KBM-7 (cell line): ENCODE data around the gene CAMTA1.
"Not testable (repeated sequence)": the region's sequence is repeated elsewhere in the genome, so short reads cannot be mapped to it uniquely, and the experiment has no call there.

Experiments
- DNase-seq: peaks from one replicate; pipeline ENCODE4 v3.0.0-alpha.2; 2015
- in situ Hi-C: fragments of 300-500 bp; cut with MboI; formaldehyde crosslinking; loops from 2 replicates; pipeline ENCODE4 v1.14.3; 2020; ENCODE audit warnings: low sequenced_read_pairs, low pct_unique_long_range_greater_than_20kb, mixed read lengths

Gene CAMTA1

DNA sequence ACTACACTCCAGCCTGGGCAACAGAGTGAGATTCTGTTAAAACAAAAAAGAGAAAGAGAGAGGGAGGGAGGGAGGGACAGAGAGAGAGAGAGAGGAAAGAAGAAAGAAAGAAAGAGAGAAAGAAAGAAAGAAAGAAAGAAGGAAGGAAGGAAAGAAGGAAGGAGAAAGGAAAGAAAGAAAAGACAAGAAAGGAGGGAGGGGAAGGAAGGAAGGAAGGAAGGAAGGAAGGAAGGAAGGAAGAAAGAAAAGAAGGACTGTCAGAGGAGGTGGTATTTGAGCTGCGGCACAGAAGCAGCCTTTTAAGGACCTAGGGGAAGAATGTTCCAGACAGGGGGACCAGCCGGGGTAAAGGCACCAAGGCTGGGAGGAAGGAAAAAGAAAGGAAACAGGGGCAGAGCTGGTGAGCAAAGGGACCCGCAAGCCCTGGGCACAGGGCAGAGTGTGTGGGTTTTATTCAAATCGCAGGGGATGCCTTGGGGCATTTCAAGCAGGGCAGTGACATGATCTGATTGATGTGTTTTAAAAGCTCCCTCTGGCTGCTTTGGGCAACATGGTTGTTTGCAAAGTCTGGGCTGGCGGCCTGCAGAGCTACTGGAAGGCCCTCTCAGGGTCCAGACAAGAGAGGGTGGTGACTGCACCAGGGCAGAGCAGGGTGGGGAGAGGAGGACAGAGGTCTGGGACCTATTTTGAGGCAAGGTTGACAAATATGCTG lies 808.9 kb downstream of the CAMTA1 start:
- in situ Hi-C loops, result no loop called here

DNA sequence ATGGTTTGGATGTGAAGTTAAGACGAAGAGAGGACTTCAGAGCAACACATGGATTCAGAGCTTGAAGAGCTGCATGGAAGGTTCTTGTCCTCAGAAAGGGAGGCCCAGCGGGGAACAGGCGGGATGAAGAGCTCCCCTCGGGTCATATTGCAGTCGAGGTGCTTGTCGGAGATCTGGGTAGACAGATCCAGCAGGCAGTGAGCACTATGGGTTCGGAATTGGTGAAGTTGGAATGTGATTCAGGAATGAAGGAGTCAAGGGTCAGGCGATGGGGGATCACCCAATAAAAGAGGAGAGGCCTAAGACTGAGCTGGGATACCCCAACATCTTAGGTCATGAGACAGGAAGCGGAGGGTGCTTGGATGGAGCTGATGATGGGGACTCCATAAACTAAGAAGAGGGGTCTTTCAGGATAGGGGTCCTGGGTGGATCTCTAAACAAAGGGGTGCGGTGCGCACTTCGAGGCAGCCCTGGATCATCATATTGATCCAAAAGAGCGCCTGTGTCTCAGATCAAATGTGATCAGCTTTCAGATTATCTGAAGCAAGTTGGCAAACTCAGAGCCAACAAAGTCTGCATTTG lies 809.6 kb downstream of the CAMTA1 start:
- in situ Hi-C loops, result no loop called here
- DNase-seq, result no peak

More for the DNA sequence above, 808.9 kb downstream of the CAMTA1 start:
- DNase-seq, result no peak

- DNase-seq, result no peak
- in situ Hi-C loops, result no loop called here
Measured at GRCh38 chr1:7595336-7595735, 810.1 kb downstream of the CAMTA1 start.

GRCh38 chr1:7596126-7596965 lies 811.1 kb downstream of the CAMTA1 start:
- DNase-seq, result no peak

DNA sequence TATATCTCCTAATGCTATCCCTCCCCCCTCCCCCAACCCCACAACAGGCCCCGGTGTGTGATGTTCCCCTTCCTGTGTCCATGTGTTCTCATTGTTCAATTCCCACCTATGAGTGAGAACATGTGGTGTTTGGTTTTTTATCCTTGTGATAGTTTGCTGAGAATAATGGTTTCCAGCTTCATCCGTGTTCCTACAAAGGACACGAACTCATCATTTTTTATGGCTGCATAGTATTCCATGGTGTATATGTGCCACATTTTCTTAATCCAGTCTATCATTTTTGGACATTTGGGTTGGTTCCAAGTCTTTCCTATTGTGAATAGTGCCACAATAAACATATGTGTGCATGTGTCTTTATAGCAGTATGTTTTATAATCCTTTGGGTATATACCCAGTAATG lies 812.8 kb downstream of the CAMTA1 start:
- in situ Hi-C loops, DNase-seq: not testable (repeated sequence)

More at GRCh38 chr1:7596126-7596965, 811.1 kb downstream of the CAMTA1 start:
- in situ Hi-C loops, result no loop called here

- in situ Hi-C loops, DNase-seq: not testable (repeated sequence)
Measured at GRCh38 chr1:7604906-7605305, 819.7 kb downstream of the CAMTA1 start.

GRCh38 chr1:7606096-7606495 lies 820.8 kb downstream of the CAMTA1 start:
- in situ Hi-C loops, result no loop called here

DNA sequence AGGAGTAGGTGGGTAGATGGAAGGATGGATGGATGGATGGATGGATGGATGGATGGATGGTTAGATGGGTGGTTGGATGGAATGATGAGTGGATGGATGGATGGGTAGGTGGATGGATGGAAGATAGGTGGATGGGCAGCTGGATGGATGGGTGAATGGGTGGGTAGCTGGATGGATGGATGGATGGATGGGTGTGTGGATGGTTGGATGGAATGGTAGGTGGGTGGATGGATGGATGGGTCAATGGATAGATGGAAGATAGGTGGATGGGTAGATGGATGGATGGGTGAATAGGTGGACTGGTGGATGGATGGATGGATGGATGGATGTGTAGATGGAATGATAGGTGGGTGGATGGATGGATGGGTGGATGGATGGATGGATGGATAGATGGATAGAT lies 821.8 kb downstream of the CAMTA1 start:
- no peak for DNase-seq
- in situ Hi-C loops, result no loop called here

More at GRCh38 chr1:7606096-7606495, 820.8 kb downstream of the CAMTA1 start:
- DNase-seq, result no peak

GRCh38 chr1:7608628-7609305 lies 823.5 kb downstream of the CAMTA1 start:
- DNase-seq, result no peak
- in situ Hi-C loops, result no loop called here

GRCh38 chr1:7609311-7609994 lies 824.2 kb downstream of the CAMTA1 start:
- DNase-seq, result no peak
- in situ Hi-C loops, result no loop called here

- in situ Hi-C loops, result no loop called here
- no peak for DNase-seq
Measured at GRCh38 chr1:7610106-7610731, 825.0 kb downstream of the CAMTA1 start.

- DNase-seq, result no peak
- in situ Hi-C loops, result no loop called here
Measured at GRCh38 chr1:7610936-7611335, 825.7 kb downstream of the CAMTA1 start.

GRCh38 chr1:7611421-7612010 lies 826.3 kb downstream of the CAMTA1 start:
- in situ Hi-C loops, result no loop called here
- no peak for DNase-seq

- in situ Hi-C loops, result no loop called here
- no peak for DNase-seq
Measured at GRCh38 chr1:7613106-7613850, 828.0 kb downstream of the CAMTA1 start.

DNA sequence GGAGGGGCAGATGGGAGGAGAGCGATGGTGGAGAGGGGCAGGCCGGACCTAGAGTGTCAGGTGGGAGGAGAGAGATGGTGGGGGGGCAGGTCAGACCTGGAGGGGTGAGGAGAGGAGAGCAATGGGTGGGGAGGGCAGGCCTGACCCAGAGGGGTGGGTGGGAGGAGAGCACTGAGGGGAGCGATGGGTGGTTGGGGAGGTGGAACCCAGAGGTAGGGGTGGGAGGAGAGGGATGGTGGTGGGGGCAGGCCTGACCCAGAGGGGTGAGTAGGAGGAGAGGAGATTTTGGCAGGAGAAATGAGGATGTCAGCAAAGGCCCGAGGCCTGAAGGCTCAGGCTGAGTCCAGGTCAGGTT lies 828.6 kb downstream of the CAMTA1 start:
- in situ Hi-C loops, result no loop called here
- DNase-seq, result no peak

DNA sequence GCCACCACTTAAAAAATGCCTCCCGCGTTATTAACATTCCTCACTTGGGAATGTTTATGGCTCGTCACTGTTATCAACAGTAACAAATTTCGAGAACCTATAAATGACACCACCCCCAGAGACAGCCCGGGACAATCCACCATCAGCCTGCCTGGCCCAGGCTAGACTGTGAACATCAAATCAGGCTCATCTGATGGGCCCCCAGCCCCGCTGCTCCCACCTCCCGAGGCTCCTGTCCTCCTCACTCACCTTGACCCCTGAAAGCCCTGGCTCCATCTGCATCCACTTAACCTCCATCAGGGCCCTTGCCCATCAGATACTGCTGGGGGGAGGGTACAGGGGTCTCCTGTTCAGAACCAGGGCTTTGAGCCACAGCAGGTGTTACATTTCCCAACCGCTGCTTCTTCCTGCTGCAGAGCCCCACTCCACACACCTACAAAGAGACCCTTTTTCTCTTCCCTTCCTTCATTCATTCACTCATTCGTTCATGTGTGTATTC lies 829.4 kb downstream of the CAMTA1 start:
- in situ Hi-C loops, result no loop called here
- DNase-seq, result no peak

- in situ Hi-C loops, result no loop called here
- no peak for DNase-seq
Measured at GRCh38 chr1:7615138-7615537, 829.9 kb downstream of the CAMTA1 start.
